ENCODE results near the gene TCF4. TPM values are rescaled to one million over a fixed set of nuclear protein-coding genes. Genes with fewer than 3 reads are reported as not detected.

TCF4 gene
- polyA plus RNA-seq, 1 of the 3 experiments (the other 2 are of a cell fraction): 39.1 TPM

GRCh38 chr18:55529581-55529980 is 58.4 kb downstream of the TCF4 start:
- Histone ChIP-seq H3K27me3 (ENCODE audit: insufficient read depth) (no peaks in the 10 kb centered on the region), H3K4me3 (ENCODE audit: low read depth in 2 of 2, low read length in 1 of 2) (no peak overlapping the region), H2AFZ (ENCODE audit: low read depth) (no peak overlapping the region), H3F3A (replicated peaks; ENCODE audit: insufficient read depth) (no peaks in the 10 kb centered on the region), H3K9me3 (no peaks in the 10 kb centered on the region), H3K9ac (no peak overlapping the region), H3K9me2 (no peaks in the 10 kb centered on the region), H3K4me1 (ENCODE audit: control insufficient read depth in 1 of 2, insufficient read depth in 2 of 2, low read depth in 1 of 2, low read length in 1 of 2) (peaks cover 1 to 7% of the 10 kb centered on the region in 2 experiments; a peak in 2 of 4 replicates), H3K4me2 (no peak overlapping the region), H3K79me2 (ENCODE audit: insufficient read depth) (peaks cover 83% of the 10 kb centered on the region), H3K36me3 (replicated peaks in 1 of 2; ENCODE audit: control insufficient read depth in 1 of 2, insufficient read depth in 2 of 2, low read length in 1 of 2) (no peaks in the 10 kb centered on the region), H4K20me1 (ENCODE audit: insufficient read depth) (no peaks in the 10 kb centered on the region), H3K27ac (ENCODE audit: low read depth in 2 of 2, low read length in 1 of 2) (no peak overlapping the region)
- ChIA-PET CTCF (no interaction called here), POLR2A (no interaction called here)
- DNase-seq: no peak
- TF ChIP-seq TAF1 (IDR thresholded peaks at IDR 0.05; ENCODE audit: borderline replicate concordance, low read depth, low read length) (no peak), YY1 (IDR thresholded peaks at IDR 0.05; ENCODE audit: low read depth) (no peak), TCF12 (IDR thresholded peaks at IDR 0.05) (no peak), JUND (IDR thresholded peaks at IDR 0.05) (no peak), REST (IDR thresholded peaks at IDR 0.05; ENCODE audit: low read depth, low read length) (no peak), RAD21 (IDR thresholded peaks at IDR 0.05; ENCODE audit: low read length) (no peak), RFX5 (IDR thresholded peaks at IDR 0.05; ENCODE audit: low read length) (no peak), EZH2phosphoT487 (IDR thresholded peaks at IDR 0.05; ENCODE audit: borderline replicate concordance, low read depth) (no peak), MXI1 (IDR thresholded peaks at IDR 0.05; ENCODE audit: low read depth, low read length) (no peak), FOXM1 (IDR thresholded peaks at IDR 0.05; ENCODE audit: low read depth) (no peak), NFIC (IDR thresholded peaks at IDR 0.05; ENCODE audit: borderline replicate concordance) (no peak), GATA2 (CRISPR knock-in tag; IDR thresholded peaks at IDR 0.05) (no peak), FOXJ3 (CRISPR knock-in tag; IDR thresholded peaks at IDR 0.05) (no peak), EP300 (IDR thresholded peaks at IDR 0.05; ENCODE audit: borderline replicate concordance in 1 of 2, low read depth in 1 of 2, low read length in 1 of 2) (no peak), IRF3 (IDR thresholded peaks at IDR 0.05; ENCODE audit: low read depth, low read length) (no peak), SIN3A (IDR thresholded peaks at IDR 0.05; ENCODE audit: borderline replicate concordance, low read depth, low read length) (no peak), RXRA (IDR thresholded peaks at IDR 0.05; ENCODE audit: borderline replicate concordance, low read depth) (no peak)
- TF ChIP-seq, protein P1, sequence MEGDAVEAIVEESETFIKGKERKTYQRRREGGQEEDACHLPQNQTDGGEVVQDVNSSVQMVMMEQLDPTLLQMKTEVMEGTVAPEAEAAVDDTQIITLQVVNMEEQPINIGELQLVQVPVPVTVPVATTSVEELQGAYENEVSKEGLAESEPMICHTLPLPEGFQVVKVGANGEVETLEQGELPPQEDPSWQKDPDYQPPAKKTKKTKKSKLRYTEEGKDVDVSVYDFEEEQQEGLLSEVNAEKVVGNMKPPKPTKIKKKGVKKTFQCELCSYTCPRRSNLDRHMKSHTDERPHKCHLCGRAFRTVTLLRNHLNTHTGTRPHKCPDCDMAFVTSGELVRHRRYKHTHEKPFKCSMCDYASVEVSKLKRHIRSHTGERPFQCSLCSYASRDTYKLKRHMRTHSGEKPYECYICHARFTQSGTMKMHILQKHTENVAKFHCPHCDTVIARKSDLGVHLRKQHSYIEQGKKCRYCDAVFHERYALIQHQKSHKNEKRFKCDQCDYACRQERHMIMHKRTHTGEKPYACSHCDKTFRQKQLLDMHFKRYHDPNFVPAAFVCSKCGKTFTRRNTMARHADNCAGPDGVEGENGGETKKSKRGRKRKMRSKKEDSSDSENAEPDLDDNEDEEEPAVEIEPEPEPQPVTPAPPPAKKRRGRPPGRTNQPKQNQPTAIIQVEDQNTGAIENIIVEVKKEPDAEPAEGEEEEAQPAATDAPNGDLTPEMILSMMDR (IDR thresholded peaks at IDR 0.05): no peak
- TF ChIP-seq, protein P2, sequence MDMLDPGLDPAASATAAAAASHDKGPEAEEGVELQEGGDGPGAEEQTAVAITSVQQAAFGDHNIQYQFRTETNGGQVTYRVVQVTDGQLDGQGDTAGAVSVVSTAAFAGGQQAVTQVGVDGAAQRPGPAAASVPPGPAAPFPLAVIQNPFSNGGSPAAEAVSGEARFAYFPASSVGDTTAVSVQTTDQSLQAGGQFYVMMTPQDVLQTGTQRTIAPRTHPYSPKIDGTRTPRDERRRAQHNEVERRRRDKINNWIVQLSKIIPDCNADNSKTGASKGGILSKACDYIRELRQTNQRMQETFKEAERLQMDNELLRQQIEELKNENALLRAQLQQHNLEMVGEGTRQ (IDR thresholded peaks at IDR 0.05; ENCODE audit: borderline replicate concordance, low read depth, low read length): no peak
- TF ChIP-seq, protein P3, sequence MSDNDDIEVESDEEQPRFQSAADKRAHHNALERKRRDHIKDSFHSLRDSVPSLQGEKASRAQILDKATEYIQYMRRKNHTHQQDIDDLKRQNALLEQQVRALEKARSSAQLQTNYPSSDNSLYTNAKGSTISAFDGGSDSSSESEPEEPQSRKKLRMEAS (IDR thresholded peaks at IDR 0.05; ENCODE audit: low read depth): no peak
- WGBS (ENCODE audit: low lambda C conversion rate): 94% methylated on average over 4 of the region's 4 CpGs
